IMR-90 (cell line): ENCODE measurements around the gene TRAP1. TPM values are rescaled to one million over a fixed set of nuclear protein-coding genes. Genes with fewer than 3 reads are reported as not detected.

Source experiments
- ATAC-seq: fragments of 200-7000 bp; cut with Tn5 transposase; 2 replicates; pipeline ENCODE4 v1.9.1; 2020; ENCODE audit warnings: low read depth, mild to moderate bottlenecking, moderate library complexity
- BruUV-seq: library from RNA; stranded (reverse); fragments of 400-500 nt; replicated peaks from 2 replicates; lab custom pipeline; 2021; lab: Mats Ljungman, UMichigan
- CTCF ChIA-PET: fragments of 300-600 bp; formaldehyde crosslinking; extraction: SDS; loops from one replicate; lab custom pipeline; 2021; ENCODE audit warnings: antibody characterized with exemption; lab: Yijun Ruan, JAX
- POLR2A ChIA-PET: fragments of 300-600 bp; sonication (Branson Sonifier 250); formaldehyde crosslinking; loops from one replicate; lab custom pipeline; 2022; ENCODE audit warnings: antibody characterized with exemption; ENCODE audit not compliant: unreplicated experiment; lab: Charles Lee
- DNase-seq: peaks from one replicate; pipeline ENCODE4 v3.0.0; 2013
- H2AFZ ChIP-seq: replicated peaks from 2 replicates; pipeline ENCODE3; 2013; ENCODE audit warnings: low read length, mild to moderate bottlenecking; ENCODE audit not compliant: poor library complexity
- H2AK5ac ChIP-seq: 2 replicates; pipeline ENCODE4 v1.6.1; 2013; ENCODE audit warnings: low read depth, low read length, inconsistent platforms
- H2AK9ac ChIP-seq: replicated peaks from 2 replicates; pipeline ENCODE3; 2013; ENCODE audit warnings: mild to moderate bottlenecking, low read depth, low read length, moderate library complexity; ENCODE audit not compliant: poor library complexity
- H2BK120ac ChIP-seq: 2 replicates; pipeline ENCODE4 v1.6.1; 2013; ENCODE audit warnings: low read depth, low read length, inconsistent platforms
- H2BK15ac ChIP-seq: 3 replicates; pipeline ENCODE4 v1.6.1; 2013; ENCODE audit warnings: low read depth, low read length, inconsistent platforms
- H2BK20ac ChIP-seq: 2 replicates; pipeline ENCODE4 v1.6.1; 2013; ENCODE audit warnings: low read depth, mild to moderate bottlenecking, inconsistent platforms, low read length, moderate library complexity
- H2BK5ac ChIP-seq: 2 replicates; pipeline ENCODE4 v1.6.1; 2013; ENCODE audit warnings: mild to moderate bottlenecking, low read depth, low read length, inconsistent platforms; ENCODE audit not compliant: poor library complexity, severe bottlenecking
- H3K14ac ChIP-seq: replicated peaks from 2 replicates; pipeline ENCODE4 v1.6.1; 2013; ENCODE audit warnings: low read depth, low read length, inconsistent platforms
- H3K18ac ChIP-seq: 2 replicates; pipeline ENCODE4 v1.6.1; 2013; ENCODE audit warnings: low read depth, low read length, control low read depth
- H3K23ac ChIP-seq: 2 replicates; pipeline ENCODE4 v1.6.1; 2013; ENCODE audit warnings: low read depth, low read length, inconsistent platforms
- H3K27ac ChIP-seq: 2 replicates; pipeline ENCODE4 v1.5.1; 2013; ENCODE audit warnings: mild to moderate bottlenecking, control low read depth, low read length; ENCODE audit not compliant: insufficient read depth
- H3K27me3 ChIP-seq: 2 replicates; pipeline ENCODE4 v1.6.1; 2013; ENCODE audit warnings: low read length; ENCODE audit not compliant: control insufficient read depth, insufficient read depth
- H3K36me3 ChIP-seq: 2 replicates; pipeline ENCODE4 v1.6.1; 2013; ENCODE audit warnings: low read length, mixed read lengths; ENCODE audit not compliant: control insufficient read depth, insufficient read depth
- H3K4ac ChIP-seq: 2 replicates; pipeline ENCODE4 v1.6.1; 2013; ENCODE audit warnings: low read depth, low read length, inconsistent platforms
- H3K4me1 ChIP-seq: 2 replicates; pipeline ENCODE4 v1.6.1; 2013; ENCODE audit warnings: low read length, mixed read lengths; ENCODE audit not compliant: control insufficient read depth, insufficient read depth
- H3K4me2 ChIP-seq: 2 replicates; pipeline ENCODE4 v1.6.1; 2013; ENCODE audit warnings: low read depth, mild to moderate bottlenecking, control low read depth, low read length, moderate library complexity
- H3K4me3 ChIP-seq: 2 replicates; pipeline ENCODE4 v1.5.1; 2013; ENCODE audit warnings: low read depth, mild to moderate bottlenecking, control low read depth, low read length, moderate library complexity; ENCODE audit not compliant: insufficient read depth
- H3K56ac ChIP-seq: 2 replicates; pipeline ENCODE4 v1.6.1; 2013; ENCODE audit warnings: low read length, inconsistent platforms; ENCODE audit not compliant: insufficient read depth; ENCODE audit errors: extremely low read depth
- H3K79me1 ChIP-seq, 2 experiments: 2 replicates each; pipeline ENCODE4 v1.6.1; 2013; ENCODE audit warnings: low read length in 2 of 2, inconsistent platforms in 1 of 2, low read depth in 1 of 2
- H3K9ac ChIP-seq: 2 replicates; pipeline ENCODE4 v1.6.1; 2013; ENCODE audit warnings: low read depth, low read length, control low read depth
- H3K9me1 ChIP-seq: 2 replicates; pipeline ENCODE4 v1.6.1; 2013; ENCODE audit warnings: low read length, inconsistent platforms; ENCODE audit not compliant: insufficient read depth
- H3K9me3 ChIP-seq: 2 replicates; pipeline ENCODE4 v1.6.1; 2013; ENCODE audit warnings: low read length; ENCODE audit not compliant: control insufficient read depth, insufficient read depth
- H4K20me1 ChIP-seq: 2 replicates; pipeline ENCODE4 v1.6.1; 2013; ENCODE audit warnings: low read length, inconsistent platforms; ENCODE audit not compliant: insufficient read depth
- H4K5ac ChIP-seq: 2 replicates; pipeline ENCODE4 v1.6.1; 2013; ENCODE audit warnings: mild to moderate bottlenecking, low read depth, low read length, control low read depth
- H4K8ac ChIP-seq, 2 experiments: 2 replicates each; pipeline ENCODE4 v1.6.1; 2013; ENCODE audit warnings: low read depth in 2 of 2, low read length in 2 of 2, control low read depth in 1 of 2, inconsistent platforms in 1 of 2
- H4K91ac ChIP-seq: 2 replicates; pipeline ENCODE4 v1.6.1; 2013; ENCODE audit warnings: low read depth, low read length, inconsistent platforms; ENCODE audit not compliant: insufficient read depth
- CEBPB ChIP-seq: IDR thresholded peaks from 2 replicates; pipeline ENCODE4 v1.6.1; 2012; ENCODE audit warnings: low read depth, low read length, improper control_type of control experiment
- CTCF ChIP-seq: conservative IDR thresholded peaks from 2 replicates; pipeline ENCODE4 v1.5.1; 2012; ENCODE audit warnings: mild to moderate bottlenecking, low read depth, low read length, improper control_type of control experiment
- MAZ ChIP-seq: IDR thresholded peaks from 2 replicates; pipeline ENCODE4 v1.6.1; 2012; ENCODE audit warnings: low read depth, mild to moderate bottlenecking, low read length, improper control_type of control experiment, moderate library complexity, borderline replicate concordance
- MXI1 ChIP-seq: IDR thresholded peaks from 2 replicates; pipeline ENCODE4 v1.6.1; 2012; ENCODE audit warnings: low read depth, mild to moderate bottlenecking, low read length, moderate library complexity, borderline replicate concordance
- POLR2A ChIP-seq: IDR thresholded peaks from 2 replicates; pipeline ENCODE4 v1.6.1; 2012; ENCODE audit warnings: mild to moderate bottlenecking, low read depth, low read length
- RCOR1 ChIP-seq: IDR thresholded peaks from 2 replicates; pipeline ENCODE4 v1.6.1; 2012; ENCODE audit warnings: mild to moderate bottlenecking, low read length, improper control_type of control experiment; ENCODE audit not compliant: insufficient replicate concordance
- RFX5 ChIP-seq: IDR thresholded peaks from 2 replicates; pipeline ENCODE4 v1.8.0; 2012; ENCODE audit warnings: low read depth, mild to moderate bottlenecking, low read length, moderate library complexity
- SMC3 ChIP-seq: fragments of 150-350 bp; IDR thresholded peaks from 2 replicates; pipeline ENCODE4 v1.6.1; 2016; ENCODE audit warnings: low read depth, mild to moderate bottlenecking, antibody characterized with exemption, low read length, moderate library complexity
- WGBS, 2 experiments: methylation state at CpG; one replicate each; pipeline versions ENCODE4 v1.1.5 to v1.1.7; 2013; ENCODE audit warnings: missing lambda C conversion rate in 2 of 2; ENCODE audit not compliant: insufficient read length in 1 of 2; ENCODE audit errors: extremely low coverage in 2 of 2; 5-methylcytosine and 5-hydroxymethylcytosine counted together
- dilution Hi-C: fragments of 300-500 bp; cut with HindIII; formaldehyde crosslinking; loops from one replicate; pipeline ENCODE4 v1.14.3; 2018; ENCODE audit warnings: low sequenced_read_pairs; ENCODE audit not compliant: unreplicated experiment
- in situ Hi-C: fragments of 300-500 bp; cut with MboI; formaldehyde crosslinking; loops from 3 replicates; pipeline ENCODE4 v1.14.3; 2019; ENCODE audit warnings: low sequenced_read_pairs, inconsistent platforms, mixed read lengths
- intact Hi-C: fragments of 100-400 bp; cut with micrococcal nuclease; formaldehyde crosslinking; loops from 2 replicates; pipeline ENCODE4 v1.10.0; 2022
- polyA plus RNA-seq, 3 experiments: library from polyadenylated mRNA; depleted of rRNA; stranded (reverse); fragments of >200 nt; gene quantifications; 2 replicates each; pipeline ENCODE4 v1.2.3, GENCODE V29; 2012; ENCODE audit warnings: low replicate concordance in 1 of 3
- total RNA-seq: library from RNA; depleted of rRNA; stranded (reverse); fragments of >200 nt; gene quantifications from 2 replicates; pipeline ENCODE4 v1.2.3, GENCODE V29; 2012

Gene TRAP1
- total and polyA plus RNA-seq, 2 of the 4 experiments (the other 2 are of a cell fraction): 139 to 145 TPM

- Histone ChIP-seq H4K5ac (no peak overlapping the region), H3K9me1 (peaks cover 5% of the 10 kb centered on the region; the same call in 1 of the 2 replicates), H3K27me3 (no peaks in the 10 kb centered on the region), H4K91ac (no peak overlapping the region), H2AK9ac (no peak overlapping the region), H3K9ac (no peak overlapping the region), H2BK20ac (no peak overlapping the region), H2BK5ac (no peak overlapping the region), H3K4ac (no peak overlapping the region), H3K14ac (no peak overlapping the region), H3K18ac (no peak overlapping the region), H3K36me3 (peaks cover 74% of the 10 kb centered on the region), H3K79me1 (peaks cover 24 to 50% of the 10 kb centered on the region in 2 experiments), H2BK15ac (no peak overlapping the region), H2AK5ac (no peak overlapping the region), H2BK120ac (no peak overlapping the region), H4K8ac (no peak overlapping the region), H3K4me1 (no peaks in the 10 kb centered on the region), H3K4me3 (no peak overlapping the region), H3K23ac (no peak overlapping the region), H3K56ac (no peak overlapping the region), H3K27ac (no peak overlapping the region), H4K20me1 (peaks cover 11% of the 10 kb centered on the region), H3K4me2 (no peak overlapping the region), H3K9me3 (no peaks in the 10 kb centered on the region), H2AFZ (no peak overlapping the region)
- BruUV-seq: no TSS peak
- WGBS, 2 experiments: 92% methylated on average over 5 of the region's 8 CpGs; no CpG with 5 or more reads in 1 of the 2 experiments
- ATAC-seq: no peak
- intact Hi-C loops: no loop called here
- DNase-seq: no peak
- CTCF ChIA-PET: no interaction called here
- in situ Hi-C loops: no loop called here
- dilution Hi-C loops: no loop called here
- POLR2A ChIA-PET: no interaction called here
- no peak for TF ChIP-seq CEBPB
- no peak for TF ChIP-seq RCOR1
- no peak for TF ChIP-seq SMC3
- TF ChIP-seq CTCF: no peak
- no peak for TF ChIP-seq MXI1
- no peak for TF ChIP-seq MAZ
- TF ChIP-seq POLR2A: no peak
- TF ChIP-seq RFX5: no peak
Observed at GRCh38 chr16:3737181-3737580, 19.9 kb upstream of the TRAP1 start.
